RWPE1 (cell line): ENCODE data around the gene TMEM214.

Source experiments
- CTCF ChIA-PET: fragments of 350-600 bp; sonication (Branson Sonifier 250); formaldehyde crosslinking; extraction: SDS; loops from one replicate; lab custom pipeline; 2021; lab: Yijun Ruan, JAX
- POLR2A ChIA-PET: fragments of 400-600 bp; formaldehyde crosslinking; extraction: SDS; loops from one replicate; lab custom pipeline; 2020; ENCODE audit warnings: antibody characterized with exemption; ENCODE audit not compliant: low non-redundant PET; lab: Yijun Ruan, JAX
- DNase-seq: peaks from one replicate; pipeline ENCODE4 v3.0.0; 2012; ENCODE audit warnings: low spot score
- H3K27ac ChIP-seq: fragments of 450-650 bp; 2 replicates; pipeline ENCODE4 v1.5.1; 2017
- TF ChIP-seq, protein P1 (sequence below): fragments of 450-650 bp; conservative IDR thresholded peaks from 2 replicates; pipeline ENCODE4 v1.5.1; 2017; ENCODE audit warnings: low read depth, mild to moderate bottlenecking

Gene TMEM214

DNA sequence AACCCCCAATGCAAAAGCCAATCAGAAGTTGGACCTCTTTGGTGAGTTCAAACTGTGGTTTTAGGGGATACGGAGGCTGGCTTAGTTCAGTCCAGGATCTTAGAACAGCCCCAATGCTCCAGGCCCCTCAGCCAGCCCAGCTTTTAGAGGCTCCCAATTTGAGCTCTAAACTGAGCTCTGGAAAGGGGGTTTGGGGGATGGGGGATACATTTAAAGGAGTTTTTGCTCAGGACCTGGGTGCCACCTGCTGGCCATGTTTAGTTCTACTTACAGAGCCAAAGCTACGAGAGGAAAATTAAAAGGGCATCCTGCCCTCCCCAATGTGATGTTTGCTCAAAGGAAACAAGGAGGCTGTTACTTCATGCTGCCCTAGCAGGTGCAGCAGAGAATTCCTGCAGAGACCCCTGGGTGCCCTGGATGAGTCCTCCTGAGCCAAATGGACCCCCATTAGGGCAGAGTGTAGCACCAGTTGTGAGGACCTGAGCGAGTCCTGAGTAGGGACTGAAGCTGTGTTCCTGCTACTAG lies 15.9 kb upstream of the TMEM214 start:
- TF ChIP-seq, protein P1, sequence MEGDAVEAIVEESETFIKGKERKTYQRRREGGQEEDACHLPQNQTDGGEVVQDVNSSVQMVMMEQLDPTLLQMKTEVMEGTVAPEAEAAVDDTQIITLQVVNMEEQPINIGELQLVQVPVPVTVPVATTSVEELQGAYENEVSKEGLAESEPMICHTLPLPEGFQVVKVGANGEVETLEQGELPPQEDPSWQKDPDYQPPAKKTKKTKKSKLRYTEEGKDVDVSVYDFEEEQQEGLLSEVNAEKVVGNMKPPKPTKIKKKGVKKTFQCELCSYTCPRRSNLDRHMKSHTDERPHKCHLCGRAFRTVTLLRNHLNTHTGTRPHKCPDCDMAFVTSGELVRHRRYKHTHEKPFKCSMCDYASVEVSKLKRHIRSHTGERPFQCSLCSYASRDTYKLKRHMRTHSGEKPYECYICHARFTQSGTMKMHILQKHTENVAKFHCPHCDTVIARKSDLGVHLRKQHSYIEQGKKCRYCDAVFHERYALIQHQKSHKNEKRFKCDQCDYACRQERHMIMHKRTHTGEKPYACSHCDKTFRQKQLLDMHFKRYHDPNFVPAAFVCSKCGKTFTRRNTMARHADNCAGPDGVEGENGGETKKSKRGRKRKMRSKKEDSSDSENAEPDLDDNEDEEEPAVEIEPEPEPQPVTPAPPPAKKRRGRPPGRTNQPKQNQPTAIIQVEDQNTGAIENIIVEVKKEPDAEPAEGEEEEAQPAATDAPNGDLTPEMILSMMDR = peak; percentile 58
- POLR2A ChIA-PET = interaction anchor here (0.6 kb wide), 1 partner anchor 200 kb away, joined by 6 read pairs; no protein-coding TSS in a partner anchor
- CTCF ChIA-PET = interaction anchor here (0.6 to 5.6 kb wide), 24 partner anchors 9 to 1191 kb away, joined by 3 to 115 read pairs (median 4); partner anchors contain the start of gene TMEM214
- peak; percentile 67 for DNase-seq
- no peak overlapping the region for H3K27ac ChIP-seq

DNA sequence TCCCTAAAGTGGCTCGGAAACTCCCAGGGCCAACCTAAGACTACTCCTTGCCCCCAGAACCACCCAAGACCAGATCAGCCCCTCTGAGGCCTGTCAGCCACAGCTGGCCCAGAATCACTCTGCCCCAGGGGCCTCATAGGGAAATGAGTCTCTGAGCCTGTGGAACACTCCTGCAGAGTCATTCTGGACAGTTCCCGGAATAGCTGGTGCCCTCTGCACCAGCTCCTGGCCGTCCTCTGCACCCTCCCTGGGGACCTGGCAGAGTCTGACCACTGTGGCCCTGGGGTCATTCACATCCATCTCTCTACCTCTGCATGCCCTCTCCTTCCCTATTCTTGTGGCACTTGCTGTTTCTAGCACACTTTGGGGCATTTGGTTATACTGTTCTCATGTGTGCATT lies 14.6 kb upstream of the TMEM214 start:
- POLR2A ChIA-PET = no interaction called here
- no peak overlapping the region for H3K27ac ChIP-seq
- TF ChIP-seq, protein P1 = no peak
- CTCF ChIA-PET = interaction anchor here (0.6 to 5.6 kb wide), 3 partner anchors 13 to 172 kb away, joined by 3 to 115 read pairs (median 9); no protein-coding TSS in a partner anchor
- DNase-seq = no peak

DNA sequence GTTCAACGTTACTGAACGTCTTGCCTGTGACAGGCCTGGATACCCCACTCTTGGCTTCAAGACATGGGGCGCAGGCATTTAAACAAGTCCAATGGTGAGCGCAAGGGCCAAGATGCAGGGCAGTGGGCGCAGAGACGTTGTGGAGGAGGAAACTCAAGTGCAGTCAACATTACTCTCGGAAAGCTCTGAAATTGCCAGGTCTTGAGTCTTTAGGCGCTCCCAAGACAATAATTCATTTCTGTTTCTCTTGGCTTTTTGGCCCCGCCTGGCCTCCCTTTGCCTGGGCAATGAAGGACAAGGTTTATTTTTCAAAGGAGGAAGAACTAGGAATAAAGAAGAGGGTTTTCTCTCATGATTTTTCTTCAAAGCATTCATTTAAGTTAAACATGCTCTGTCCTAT lies 13.3 kb upstream of the TMEM214 start:
- no peak overlapping the region for H3K27ac ChIP-seq
- no peak for DNase-seq
- TF ChIP-seq, protein P1 = no peak
- ChIA-PET CTCF (interaction anchor here (5.6 kb wide), 1 partner anchor 60 kb away, joined by 115 read pairs; no protein-coding TSS in a partner anchor), POLR2A (no interaction called here)

DNA sequence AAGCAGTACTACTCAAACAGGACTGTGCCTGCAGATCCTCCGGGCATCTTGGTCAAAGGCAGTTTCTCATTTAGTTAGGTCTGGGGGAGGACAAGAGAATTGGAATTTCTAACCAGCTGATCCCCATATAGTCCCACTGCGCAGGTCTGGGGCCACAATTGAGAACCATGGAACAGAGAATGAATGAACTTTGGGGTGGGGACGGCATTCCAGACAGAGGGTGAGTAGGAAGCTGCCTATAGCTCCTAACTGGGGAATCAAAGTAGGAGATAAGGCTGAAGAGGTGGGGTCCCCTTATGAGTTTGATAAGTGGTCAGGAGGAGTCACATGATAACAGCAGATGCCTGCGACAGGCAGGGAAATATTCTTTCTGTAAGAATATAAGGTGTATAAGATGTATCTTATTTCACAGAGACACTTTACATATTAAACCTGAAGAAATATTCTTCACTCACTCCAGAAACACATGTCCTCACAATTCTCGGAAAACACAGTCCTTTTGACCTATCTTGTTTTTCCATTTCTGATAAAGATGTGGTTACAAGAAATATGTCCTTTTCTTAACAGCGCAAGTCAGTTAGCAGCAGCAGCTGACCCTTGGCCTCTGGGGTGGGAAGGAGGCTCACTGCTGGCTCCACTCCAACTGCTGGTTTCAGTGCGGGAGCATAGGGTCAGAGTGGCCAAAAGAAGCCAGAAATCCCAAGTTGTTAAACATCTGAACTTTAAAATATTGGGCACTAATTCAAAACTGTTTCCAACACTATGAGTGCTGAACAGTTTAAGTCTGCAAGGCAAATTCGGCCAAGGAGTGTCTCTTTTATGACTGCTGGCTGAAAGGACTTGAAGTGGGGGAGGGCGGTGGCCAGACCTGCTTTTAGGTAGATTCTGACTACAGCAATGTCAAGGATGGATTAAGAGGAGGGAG lies 12.6 kb upstream of the TMEM214 start:
- POLR2A ChIA-PET = no interaction called here
- H3K27ac ChIP-seq = no peak overlapping the region
- TF ChIP-seq, protein P1 = no peak
- CTCF ChIA-PET = interaction anchor here (5.6 kb wide), 1 partner anchor 61 kb away, joined by 115 read pairs; no protein-coding TSS in a partner anchor
- DNase-seq = no peak

DNA sequence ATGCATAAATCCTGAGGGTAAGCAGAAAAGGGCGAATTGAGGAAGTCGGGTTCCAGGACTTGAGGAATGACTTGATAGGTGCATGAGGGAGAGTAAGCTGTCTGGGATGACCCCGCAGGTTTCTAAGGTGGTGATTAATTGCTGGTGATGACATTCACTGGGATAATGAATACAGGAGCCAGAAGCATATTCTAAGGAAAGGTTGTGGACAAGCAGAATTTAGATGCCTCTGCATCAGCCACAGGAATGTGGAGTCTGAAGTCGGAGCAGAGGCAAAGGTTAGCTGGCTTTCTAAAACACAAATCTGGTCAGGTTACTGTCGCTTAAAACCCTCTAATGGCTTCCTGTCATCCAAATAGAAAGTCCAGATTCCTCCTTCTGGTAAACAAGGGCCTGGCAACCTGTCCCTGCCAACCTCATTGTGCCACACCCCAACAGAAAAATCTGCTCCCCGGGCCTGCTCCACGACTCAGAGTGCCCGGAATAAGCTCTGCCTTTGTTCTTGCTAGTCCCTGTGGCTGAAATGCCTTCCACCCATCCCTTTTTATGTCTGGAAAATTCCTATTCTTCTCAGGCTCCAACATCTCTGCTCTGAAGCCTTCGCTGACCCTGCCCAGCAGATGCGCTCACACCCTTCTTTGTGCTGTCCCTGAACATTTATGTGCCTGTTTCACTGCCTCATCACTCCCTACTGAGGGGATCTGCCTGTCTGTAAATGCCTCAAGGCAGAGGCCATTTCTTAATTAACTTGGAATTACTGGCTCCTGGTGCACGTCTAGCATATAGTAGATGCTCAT lies 11.3 kb upstream of the TMEM214 start:
- H3K27ac ChIP-seq = no peak overlapping the region
- TF ChIP-seq, protein P1 = no peak
- ChIA-PET POLR2A (no interaction called here), CTCF (interaction anchor here (2.1 kb wide), 1 partner anchor 60 kb away, joined by 10 read pairs; no protein-coding TSS in a partner anchor)
- DNase-seq = no peak

DNA sequence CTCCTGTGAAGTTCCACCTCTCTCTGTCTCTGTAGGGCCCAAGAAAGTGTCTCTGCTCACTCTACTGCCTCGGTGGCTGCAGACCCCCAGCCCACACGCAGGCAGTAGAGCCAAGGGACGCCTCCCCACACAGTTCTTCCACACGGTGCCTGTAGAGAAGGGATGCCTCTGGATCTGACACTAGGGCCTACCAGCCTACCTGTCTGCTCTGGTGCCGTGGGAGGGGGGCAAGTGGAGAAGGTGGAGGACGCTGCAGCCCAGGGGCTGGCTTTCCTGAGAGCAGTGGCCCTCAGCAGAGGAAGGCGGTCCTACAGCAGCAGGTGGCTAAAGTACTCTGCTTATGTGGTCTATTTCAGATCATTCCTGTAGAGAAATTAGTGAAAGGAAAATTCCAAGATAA lies 9.0 kb upstream of the TMEM214 start:
- ChIA-PET CTCF (interaction anchor here (0.7 kb wide), 1 partner anchor 37 kb away, joined by 3 read pairs; no protein-coding TSS in a partner anchor), POLR2A (no interaction called here)

More for the DNA sequence above, 9.0 kb upstream of the TMEM214 start:
- H3K27ac ChIP-seq = no peak overlapping the region
- TF ChIP-seq, protein P1 = no peak
- DNase-seq = no peak
